ENCODE measurements around the gene TMTC1.
"Not testable (repeated sequence)": the region's sequence is repeated elsewhere in the genome, so short reads cannot be mapped to it uniquely, and the experiment has no call there.

Gene TMTC1

GRCh38 chr12:29783773-29784666 lies at the start of gene TMTC1:
Gene TMTC1, minus strand, starts transcription at chr12:29783942. Its CDS starts 191 bp downstream, at chr12:29783751.
- peak; percentile 86 for DNase-seq

- DNase-seq: no peak
Measured at GRCh38 chr12:29831173-29831572, 47.4 kb upstream of the TMTC1 start.

GRCh38 chr12:29830391-29830790 lies 46.6 kb upstream of the TMTC1 start:
- DNase-seq: no peak

GRCh38 chr12:29818916-29819623 lies 35.3 kb upstream of the TMTC1 start:
- DNase-seq: peak; percentile 78

GRCh38 chr12:29816874-29817725 lies 33.4 kb upstream of the TMTC1 start:
- no peak for DNase-seq

- not testable (repeated sequence) for DNase-seq
Measured at GRCh38 chr12:29809616-29810361, 26.0 kb upstream of the TMTC1 start.

- no peak for DNase-seq
Measured at GRCh38 chr12:29807129-29807528, 23.4 kb upstream of the TMTC1 start.

GRCh38 chr12:29804019-29804418 lies 20.3 kb upstream of the TMTC1 start:
- no peak for DNase-seq

- no peak for DNase-seq
Measured at GRCh38 chr12:29799591-29799990, 15.8 kb upstream of the TMTC1 start.

GRCh38 chr12:29797565-29798355 lies 14.0 kb upstream of the TMTC1 start:
- no peak for DNase-seq

- peak; percentile 83 for DNase-seq
Measured at GRCh38 chr12:29796823-29797263, 13.1 kb upstream of the TMTC1 start.

GRCh38 chr12:29795715-29796114 lies 12.0 kb upstream of the TMTC1 start:
- DNase-seq: no peak

GRCh38 chr12:29794862-29795261 lies 11.1 kb upstream of the TMTC1 start:
- DNase-seq: no peak

- DNase-seq: no peak
Measured at GRCh38 chr12:29792853-29793252, 9.1 kb upstream of the TMTC1 start.

- DNase-seq: no peak
Measured at GRCh38 chr12:29792132-29792531, 8.4 kb upstream of the TMTC1 start.

GRCh38 chr12:29782871-29783772 lies 620 bp downstream of the TMTC1 start:
- peak; percentile 53 for DNase-seq

GRCh38 chr12:29782285-29782870 lies 1.4 kb downstream of the TMTC1 start:
- DNase-seq: no peak

- no peak for DNase-seq
Measured at GRCh38 chr12:29781705-29782266, 2.0 kb downstream of the TMTC1 start.

- no peak for DNase-seq
Measured at GRCh38 chr12:29781188-29781587, 2.6 kb downstream of the TMTC1 start.

- DNase-seq: no peak
Measured at GRCh38 chr12:29780084-29780483, 3.7 kb downstream of the TMTC1 start.
